GM19043 (cell line): ENCODE measurements around the gene HLX.

ENCODE experiments used
- ATAC-seq: cut with Tn5 transposase; IDR thresholded peaks from one replicate; pipeline ENCODE4 v1.9.1; 2021; ENCODE audit warnings: low read depth; ENCODE audit not compliant: unreplicated experiment

HLX gene

DNA sequence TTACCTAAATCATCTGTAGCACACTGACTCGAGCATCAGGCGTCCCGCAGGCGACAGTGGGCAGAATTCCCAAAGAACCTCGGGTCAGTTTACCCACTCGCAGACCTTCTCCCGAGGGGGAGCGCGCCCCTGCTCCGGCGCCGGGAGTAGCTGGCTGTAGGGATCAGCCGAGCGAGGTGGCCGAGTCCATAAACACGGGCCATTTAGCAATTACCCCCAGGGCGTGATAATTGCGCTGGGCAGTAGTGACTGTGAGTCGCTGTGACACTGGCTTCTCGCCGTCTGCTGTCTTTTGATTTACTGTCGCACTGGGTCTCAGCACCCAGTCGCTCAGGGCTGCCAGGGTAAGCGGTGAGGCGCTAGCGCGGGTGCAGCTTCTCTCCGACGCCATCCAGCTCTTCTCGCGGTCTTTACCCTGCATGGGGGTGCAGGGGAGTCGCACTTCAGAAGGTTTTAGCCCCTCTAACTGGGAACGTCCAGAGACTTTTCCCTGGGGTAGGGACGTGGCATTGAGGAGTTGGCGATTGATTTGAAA is 16.2 kb downstream of the HLX start:
- ATAC-seq: no peak

- no peak for ATAC-seq
Measured at GRCh38 chr1:220896092-220896491, 16.8 kb downstream of the HLX start.

DNA sequence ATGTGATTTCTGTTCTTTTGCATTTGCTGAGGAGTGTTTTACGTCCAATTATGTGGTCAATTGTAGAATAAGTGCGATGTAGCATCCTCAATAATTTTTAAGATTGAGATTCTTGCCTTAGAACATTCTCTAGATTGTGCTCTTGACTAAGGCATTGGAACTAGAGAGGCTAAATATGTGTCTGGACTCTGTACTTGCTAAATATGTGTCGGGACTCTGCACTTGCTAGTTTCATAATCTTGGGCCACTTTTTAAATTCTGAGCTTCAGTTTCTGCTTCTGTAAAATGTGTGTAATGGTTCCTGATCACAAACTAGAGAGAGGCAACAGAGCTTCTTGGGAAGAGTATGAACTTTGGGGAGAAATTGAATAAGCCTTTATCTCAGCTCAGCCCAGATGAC is 21.6 kb downstream of the HLX start:
- no peak for ATAC-seq

DNA sequence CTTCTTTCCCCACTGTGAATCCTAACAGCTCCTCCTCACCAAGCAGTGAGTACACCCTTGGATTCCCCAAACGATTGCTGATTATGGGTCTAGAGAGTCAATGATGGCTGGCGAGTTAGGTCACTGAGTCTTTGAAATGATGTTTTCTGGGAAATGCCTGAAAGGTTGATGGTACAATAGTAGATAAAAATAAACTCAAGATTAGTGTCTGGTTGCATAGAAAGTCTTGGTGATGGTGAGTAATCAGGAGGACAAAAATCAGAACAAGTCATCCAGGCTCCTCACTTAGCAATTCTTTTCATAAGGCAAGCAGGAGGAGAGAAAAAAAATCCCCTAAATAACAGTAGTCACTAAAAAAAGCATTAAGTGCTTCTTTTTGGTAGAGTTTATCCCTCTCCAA is 22.6 kb downstream of the HLX start:
- no peak for ATAC-seq

DNA sequence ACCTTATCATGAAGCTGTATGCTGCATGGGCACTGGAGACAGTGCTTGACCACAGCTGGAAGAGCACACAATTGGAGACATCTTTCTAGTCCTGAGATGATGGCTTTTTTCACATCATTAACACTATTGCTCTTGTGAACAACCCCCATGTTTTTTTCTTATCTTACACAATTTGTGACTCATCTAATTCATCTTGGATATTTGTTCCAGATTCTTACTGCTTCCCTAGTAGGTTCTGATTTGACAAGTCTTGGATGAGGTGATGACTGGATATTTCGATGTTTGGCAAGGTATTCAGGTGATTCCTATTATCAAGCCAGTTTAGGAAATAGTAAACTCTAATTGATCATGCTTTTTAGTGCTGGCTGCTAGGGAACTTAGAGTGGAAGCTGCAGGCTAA is 23.7 kb downstream of the HLX start:
- ATAC-seq: no peak

- ATAC-seq: no peak
Measured at GRCh38 chr1:220904876-220905275, 25.6 kb downstream of the HLX start.

DNA sequence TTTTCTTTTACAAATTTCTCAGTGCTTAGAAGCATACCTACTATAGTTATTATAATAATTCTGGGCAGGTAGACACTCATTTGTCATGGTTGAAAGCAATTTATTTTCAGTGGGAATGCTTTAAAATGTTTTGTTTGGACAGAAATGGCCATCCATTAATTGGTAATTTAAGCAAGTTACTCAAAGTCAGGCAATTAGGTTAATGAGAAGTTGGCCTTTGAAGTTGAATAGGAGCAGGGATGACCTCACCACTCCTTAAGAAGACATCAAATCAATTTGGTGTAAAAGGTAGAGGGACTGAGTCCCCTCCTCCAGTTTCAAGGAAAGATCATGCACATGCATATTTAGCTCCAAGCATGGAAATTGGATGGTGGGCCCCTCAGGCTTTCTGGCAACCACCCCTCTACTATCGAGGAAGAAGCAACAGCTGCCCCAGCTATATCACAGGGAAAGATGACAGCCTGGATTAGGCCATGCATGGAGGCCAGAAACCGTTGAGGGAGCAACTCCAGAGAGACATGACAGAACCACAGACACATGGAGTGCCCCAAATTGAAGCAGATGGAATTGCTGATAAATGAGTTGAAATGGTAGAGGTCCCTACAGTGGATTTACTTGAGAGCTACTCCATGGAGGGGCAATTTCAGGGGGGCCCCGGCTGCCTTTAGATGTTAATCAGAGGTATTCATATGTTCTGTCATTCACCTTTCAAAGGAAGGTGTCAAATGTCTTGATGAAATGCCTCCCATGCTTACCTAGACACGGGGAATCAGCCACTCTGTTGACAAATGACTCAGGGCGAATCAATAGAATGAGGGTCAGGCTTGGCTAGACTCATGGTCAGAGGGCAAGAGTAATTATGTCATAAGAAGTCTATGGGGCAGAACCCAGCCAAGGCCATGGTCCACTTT is 26.7 kb downstream of the HLX start:
- ATAC-seq: no peak

GRCh38 chr1:220906561-220907334 is 27.5 kb downstream of the HLX start:
- ATAC-seq: no peak

DNA sequence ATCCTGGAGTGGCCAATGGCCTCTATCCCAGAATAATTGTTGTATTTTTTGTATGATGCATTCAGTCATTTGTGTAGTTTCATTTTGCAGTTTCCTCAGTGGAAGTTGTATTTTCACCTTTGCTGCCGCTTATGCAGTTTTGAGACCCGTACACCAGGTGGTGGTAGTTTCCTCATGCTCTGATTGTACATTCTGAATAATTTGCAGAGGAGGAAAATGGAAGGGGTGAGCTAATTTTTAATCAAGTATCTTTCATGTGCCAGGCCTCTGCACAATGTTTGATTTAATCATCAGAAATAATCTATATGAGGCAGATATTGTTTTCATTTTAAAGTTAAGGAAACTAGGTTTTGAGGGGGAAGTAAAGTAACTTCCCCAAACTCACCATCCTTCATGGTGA is 29.5 kb downstream of the HLX start:
- no peak for ATAC-seq

DNA sequence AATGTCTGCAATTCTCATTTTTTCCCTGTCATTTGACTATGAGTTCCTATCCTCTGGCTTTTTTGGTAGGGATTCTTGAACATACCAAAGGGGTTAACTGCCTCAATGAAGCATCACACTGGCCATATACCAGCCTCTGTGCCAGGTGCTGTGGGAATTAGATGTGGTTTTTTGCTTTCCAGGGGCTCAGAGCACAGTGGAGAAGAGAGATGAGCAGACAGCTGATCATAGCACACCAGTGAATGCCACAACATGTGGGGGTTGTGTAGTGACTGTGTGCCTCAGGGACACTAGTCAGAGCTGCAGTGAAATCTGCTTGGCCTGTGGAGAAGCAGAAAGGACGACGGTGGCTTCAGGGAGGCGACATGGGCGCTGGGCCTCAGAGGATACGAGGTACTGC is 30.8 kb downstream of the HLX start:
- no peak for ATAC-seq

DNA sequence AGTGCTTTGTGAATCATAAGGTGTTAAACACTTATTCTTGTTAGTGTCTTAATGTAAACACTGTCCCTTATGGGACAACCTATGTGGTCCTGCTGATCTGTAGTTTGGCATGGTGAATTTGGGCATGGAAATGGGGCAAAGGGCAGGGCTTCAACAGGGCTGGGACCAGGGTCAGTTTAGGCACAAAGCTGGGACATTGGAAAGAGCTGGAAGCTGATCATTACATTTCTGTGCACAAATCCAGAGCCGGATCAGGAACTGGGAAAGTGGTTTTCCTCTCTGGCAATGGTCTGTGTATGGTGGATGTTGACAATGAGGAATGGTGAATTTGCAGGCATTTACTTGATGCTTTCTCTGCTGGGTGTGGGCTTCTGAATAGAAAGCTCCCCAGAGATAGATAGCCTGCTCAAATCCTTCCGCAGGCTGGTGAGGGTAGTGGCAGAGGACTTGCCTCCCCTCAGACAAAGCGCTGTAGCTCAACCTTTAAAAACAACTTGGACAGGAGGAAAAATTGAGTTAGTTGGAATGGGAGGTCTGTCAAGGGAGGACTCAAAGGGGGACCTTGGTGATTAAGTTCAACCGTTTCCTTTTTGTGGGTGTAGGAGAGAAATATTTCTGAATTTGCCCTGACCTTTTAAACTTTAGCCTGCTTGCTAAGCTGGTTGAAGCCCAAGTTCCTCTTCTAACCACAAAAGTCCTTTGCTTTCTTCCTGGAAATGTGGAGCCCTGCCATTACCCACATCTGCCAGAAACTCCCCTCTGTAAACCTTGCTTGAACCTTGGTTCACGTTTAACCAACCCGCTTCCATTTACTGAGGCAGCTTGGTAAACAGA is 35.3 kb downstream of the HLX start:
- ATAC-seq: no peak

DNA sequence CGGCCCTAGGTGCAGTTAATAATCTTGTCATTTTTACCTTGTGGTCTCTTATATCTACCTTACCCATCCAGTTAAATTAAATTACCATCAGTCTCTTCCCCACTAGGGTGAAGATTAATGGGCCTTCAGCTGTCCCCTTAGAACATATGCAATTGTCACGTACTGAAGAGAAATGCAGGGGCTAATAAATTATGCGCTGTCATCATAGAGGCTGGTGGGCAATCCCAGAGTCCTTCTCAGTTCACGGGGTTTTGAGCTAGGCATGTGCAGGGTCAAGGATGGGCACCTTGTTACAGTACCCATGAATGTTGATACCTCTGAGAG is 35.8 kb downstream of the HLX start:
- ATAC-seq: no peak

GRCh38 chr1:220915954-220916353 is 36.7 kb downstream of the HLX start:
- no peak for ATAC-seq

GRCh38 chr1:220917101-220917500 is 37.9 kb downstream of the HLX start:
- no peak for ATAC-seq

DNA sequence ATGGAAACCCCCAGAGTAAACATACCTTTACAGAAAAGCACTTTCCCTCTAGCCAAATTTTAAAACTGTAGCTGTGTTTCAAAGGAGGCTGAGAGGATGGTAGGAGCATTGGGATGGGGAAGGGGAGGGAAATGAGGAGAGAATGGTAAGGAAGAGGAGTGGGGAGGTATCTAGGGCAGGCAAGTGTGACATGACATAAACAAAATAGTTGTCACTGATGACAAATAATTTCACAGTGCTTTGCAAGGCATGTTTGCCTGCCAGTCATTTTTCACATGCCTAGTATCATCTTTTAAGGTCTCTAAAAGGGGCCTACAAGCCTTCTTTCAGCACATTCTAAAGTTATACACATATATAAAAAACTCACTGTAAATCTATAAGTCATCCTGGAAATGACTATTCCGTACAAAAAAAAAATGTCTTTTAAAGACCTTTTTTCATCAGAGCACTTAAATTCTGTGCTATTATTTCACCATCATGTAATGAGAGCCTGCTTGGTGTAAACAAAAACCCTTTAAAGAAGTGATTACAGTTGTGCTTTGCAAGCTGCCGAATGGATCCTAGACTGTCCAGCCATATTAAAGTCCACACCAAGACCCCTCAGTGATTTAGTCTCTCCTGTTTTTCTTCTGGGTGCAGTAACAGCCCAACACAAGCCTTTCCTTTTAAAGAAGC is 38.4 kb downstream of the HLX start:
- ATAC-seq: no peak

DNA sequence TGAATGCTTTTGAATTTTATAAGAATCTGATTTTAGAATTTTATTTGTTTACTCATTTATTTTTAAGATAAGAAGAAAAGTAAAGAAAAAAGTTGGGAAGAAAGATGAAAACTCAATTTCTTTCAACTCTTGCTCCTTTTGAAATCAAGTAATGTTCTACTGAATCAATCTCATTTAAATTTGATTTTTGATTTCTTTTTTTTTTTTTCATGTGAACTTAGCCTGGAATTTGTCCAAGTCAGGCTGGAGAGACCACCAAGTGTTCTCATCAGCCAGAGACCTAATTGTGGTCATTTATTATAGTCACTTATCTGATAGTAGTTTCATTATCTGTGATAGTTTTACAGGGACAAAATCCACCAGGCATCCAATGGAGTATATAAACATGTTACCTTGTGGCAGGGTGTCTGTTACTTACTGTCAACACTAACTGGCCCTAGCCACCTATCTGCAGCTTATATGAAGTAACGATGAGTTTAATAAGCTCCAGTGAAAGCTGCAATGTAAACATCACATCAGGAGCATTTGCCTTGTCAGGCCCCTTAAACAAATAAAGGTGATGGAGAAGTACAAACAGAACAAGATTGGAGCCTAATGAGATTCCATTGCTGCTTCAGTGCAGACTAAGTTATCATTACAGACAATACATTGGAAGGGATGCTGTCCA is 39.2 kb downstream of the HLX start:
- ATAC-seq: no peak

GRCh38 chr1:220920967-220921366 is 41.7 kb downstream of the HLX start:
- no peak for ATAC-seq

- ATAC-seq: no peak
Measured at GRCh38 chr1:220921498-220921897, 42.3 kb downstream of the HLX start.

DNA sequence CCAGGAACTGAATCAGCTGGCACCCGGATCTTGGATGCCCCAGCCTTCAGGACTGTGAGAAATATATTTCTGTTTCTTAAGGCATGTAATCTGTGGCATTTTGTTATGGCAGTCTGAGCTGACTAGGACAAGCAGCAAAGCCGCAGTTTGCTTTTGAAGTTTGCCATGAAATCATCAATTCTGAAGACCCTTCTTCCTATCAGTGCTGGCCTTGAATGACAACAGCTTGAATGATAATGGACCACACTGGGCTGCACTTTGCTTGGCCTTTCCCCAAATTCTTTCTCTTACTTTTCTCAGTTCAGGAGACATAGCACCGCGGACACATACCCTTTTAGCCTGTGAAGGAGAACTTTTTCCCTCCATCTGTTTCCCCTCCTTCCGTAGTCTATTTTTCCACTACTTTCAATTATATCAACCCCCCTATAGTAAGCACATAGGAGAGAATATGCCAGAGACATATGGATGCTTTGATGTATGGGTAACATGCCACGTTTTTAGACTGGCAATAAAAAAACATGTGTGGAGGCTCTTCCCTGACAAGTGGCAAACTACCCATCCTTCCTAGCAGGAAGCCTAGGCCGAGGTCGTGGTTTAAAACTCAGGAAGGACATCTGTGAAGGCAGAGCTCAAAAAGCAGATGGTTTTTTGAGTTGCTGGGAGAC is 42.9 kb downstream of the HLX start:
- ATAC-seq: no peak
